ENCODE measurements around the gene SLC20A1.

DNA sequence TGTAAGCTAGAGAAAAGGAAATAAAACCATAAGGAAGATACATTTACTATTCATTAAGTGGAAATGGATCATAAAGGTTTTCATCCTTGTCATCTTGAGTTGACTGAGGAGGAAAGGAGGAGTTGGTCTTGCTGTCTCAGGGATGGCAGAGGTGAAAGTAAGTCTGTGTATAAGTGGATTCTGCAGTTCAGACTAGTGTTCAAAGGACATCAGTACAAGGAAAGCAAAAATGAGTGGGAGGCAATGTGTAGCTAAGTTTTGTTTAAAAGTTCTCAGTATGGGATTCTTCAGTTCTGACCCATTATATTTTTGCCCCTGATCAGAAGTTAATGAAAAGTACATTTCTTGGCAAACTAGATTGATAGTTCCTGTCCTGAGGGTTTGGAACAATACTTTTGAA is 18.9 kb downstream of the SLC20A1 start:
- TF ChIP-seq, protein P1, sequence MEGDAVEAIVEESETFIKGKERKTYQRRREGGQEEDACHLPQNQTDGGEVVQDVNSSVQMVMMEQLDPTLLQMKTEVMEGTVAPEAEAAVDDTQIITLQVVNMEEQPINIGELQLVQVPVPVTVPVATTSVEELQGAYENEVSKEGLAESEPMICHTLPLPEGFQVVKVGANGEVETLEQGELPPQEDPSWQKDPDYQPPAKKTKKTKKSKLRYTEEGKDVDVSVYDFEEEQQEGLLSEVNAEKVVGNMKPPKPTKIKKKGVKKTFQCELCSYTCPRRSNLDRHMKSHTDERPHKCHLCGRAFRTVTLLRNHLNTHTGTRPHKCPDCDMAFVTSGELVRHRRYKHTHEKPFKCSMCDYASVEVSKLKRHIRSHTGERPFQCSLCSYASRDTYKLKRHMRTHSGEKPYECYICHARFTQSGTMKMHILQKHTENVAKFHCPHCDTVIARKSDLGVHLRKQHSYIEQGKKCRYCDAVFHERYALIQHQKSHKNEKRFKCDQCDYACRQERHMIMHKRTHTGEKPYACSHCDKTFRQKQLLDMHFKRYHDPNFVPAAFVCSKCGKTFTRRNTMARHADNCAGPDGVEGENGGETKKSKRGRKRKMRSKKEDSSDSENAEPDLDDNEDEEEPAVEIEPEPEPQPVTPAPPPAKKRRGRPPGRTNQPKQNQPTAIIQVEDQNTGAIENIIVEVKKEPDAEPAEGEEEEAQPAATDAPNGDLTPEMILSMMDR (IDR thresholded peaks at IDR 0.05), result no peak
- no peak for TF ChIP-seq POLR2A (IDR thresholded peaks at IDR 0.05)
